K562 (cell line): ENCODE measurements around the gene LZTS2. TPM values are rescaled to one million over a fixed set of nuclear protein-coding genes. Genes with fewer than 3 reads are reported as not detected.

Experiments
- BACH1 ChIP-seq: fragments of 200-800 bp; sonication (Bioruptor generic); IDR thresholded peaks from 2 replicates; pipeline ENCODE4 v1.6.1; 2016; ENCODE audit warnings: missing genetic modification characterization, missing compliant biosample characterization
- BRF2 ChIP-seq: IDR thresholded peaks from 3 replicates; pipeline ENCODE4 v1.6.1; 2011; ENCODE audit warnings: borderline replicate concordance, mild to moderate bottlenecking; ENCODE audit not compliant: insufficient read length, insufficient read depth
- CREB3 ChIP-seq: fragments of 450-650 bp; conservative IDR thresholded peaks from 2 replicates; pipeline ENCODE4 v1.6.1; 2016; ENCODE audit warnings: missing genetic modification characterization, low read depth, mild to moderate bottlenecking, missing compliant biosample characterization, moderate library complexity
- HDAC1 ChIP-seq, 2 experiments: fragments of 450-650 bp; IDR thresholded peaks; 2 replicates each; pipeline ENCODE4 v1.6.1; 2016 to 2017; ENCODE audit warnings: inconsistent platforms in 1 of 2, mild to moderate bottlenecking in 1 of 2, moderate library complexity in 1 of 2
- KDM4B ChIP-seq, 2 experiments: fragments of 450-650 bp in 1 of 2; sonication (generic) in 1 of 2; IDR thresholded peaks; 2 replicates each; pipeline ENCODE4 v1.6.1; 2016 to 2017; ENCODE audit warnings: borderline replicate concordance in 2 of 2, antibody characterized with exemption in 1 of 2, low read depth in 1 of 2, mild to moderate bottlenecking in 1 of 2
- MEF2D ChIP-seq: conservative IDR thresholded peaks from 2 replicates; pipeline ENCODE4 v1.6.1; 2016; ENCODE audit warnings: low read depth, missing genetic modification characterization, missing compliant biosample characterization
- NELFE ChIP-seq: IDR thresholded peaks from 2 replicates; pipeline ENCODE4 v1.6.1; 2011; ENCODE audit warnings: mild to moderate bottlenecking; ENCODE audit not compliant: insufficient read depth, insufficient read length
- PCBP2 ChIP-seq: fragments of 200-400 bp; formaldehyde crosslinking; IDR thresholded peaks from 2 replicates; pipeline ENCODE4 v1.6.1; 2018; ENCODE audit warnings: low read length, low read depth, mild to moderate bottlenecking, moderate library complexity; ENCODE audit not compliant: poor library complexity, severe bottlenecking
- PTBP1 ChIP-seq: fragments of 200-400 bp; formaldehyde crosslinking; IDR thresholded peaks from 2 replicates; pipeline ENCODE4 v1.6.1; 2017; ENCODE audit warnings: low read depth, low read length
- PURB ChIP-seq: sonication (generic); formaldehyde crosslinking; IDR thresholded peaks from 2 replicates; pipeline ENCODE4 v1.9.0; 2021; ENCODE audit warnings: low read depth, mild to moderate bottlenecking, missing genetic modification reagents
- RFX7 ChIP-seq: fragments of 250-450 bp; sonication (Bioruptor Pico); IDR thresholded peaks from 2 replicates; pipeline ENCODE4 v1.5.1; 2021; ENCODE audit warnings: mild to moderate bottlenecking
- RHOXF2B ChIP-seq: fragments of 250-450 bp; sonication (Bioruptor Pico); conservative IDR thresholded peaks from 2 replicates; pipeline ENCODE4 v1.5.1; 2021
- SLC30A9 ChIP-seq: fragments of 250-450 bp; sonication (Bioruptor Pico); IDR thresholded peaks from 2 replicates; pipeline ENCODE4 v1.8.0; 2022; ENCODE audit warnings: mild to moderate bottlenecking, moderate library complexity
- USF2 ChIP-seq: sonication (generic); formaldehyde crosslinking; IDR thresholded peaks from 2 replicates; pipeline ENCODE4 v1.5.0; 2020; ENCODE audit warnings: missing genetic modification reagents
- ZBTB5 ChIP-seq: fragments of 450-650 bp; IDR thresholded peaks from 2 replicates; pipeline ENCODE4 v1.6.1; 2017; ENCODE audit warnings: antibody characterized with exemption
- ZC3H11A ChIP-seq: IDR thresholded peaks from 2 replicates; pipeline ENCODE4 v1.6.1; 2012; ENCODE audit warnings: low read depth, low read length, improper control_type of control experiment
- ZNF146 ChIP-seq: IDR thresholded peaks from one replicate; pipeline ENCODE4 v1.6.1; 2018; ENCODE audit warnings: missing compliant biosample characterization; ENCODE audit not compliant: unreplicated experiment
- ZNF3 ChIP-seq: fragments of 250-450 bp; sonication (Bioruptor Pico); IDR thresholded peaks from 2 replicates; pipeline ENCODE4 v1.5.0; 2021; ENCODE audit warnings: mild to moderate bottlenecking, moderate library complexity
- ZNF324 ChIP-seq: fragments of 250-450 bp; sonication (Bioruptor Pico); IDR thresholded peaks from 2 replicates; pipeline ENCODE4 v1.4.0; 2020; ENCODE audit warnings: mild to moderate bottlenecking
- ZNF347 ChIP-seq: fragments of 450-650 bp; formaldehyde crosslinking; IDR thresholded peaks from 2 replicates; pipeline ENCODE4 v1.4.0; 2020; ENCODE audit warnings: low read depth, mild to moderate bottlenecking, moderate library complexity
- ZNF512 ChIP-seq: IDR thresholded peaks from 2 replicates; pipeline ENCODE4 v1.6.1; 2016; ENCODE audit warnings: missing genetic modification characterization, missing compliant biosample characterization
- ZNF584 ChIP-seq: fragments of 200-800 bp; sonication (Bioruptor generic); IDR thresholded peaks from 2 replicates; pipeline ENCODE4 v1.6.1; 2016; ENCODE audit warnings: low read depth, mild to moderate bottlenecking, missing genetic modification characterization, missing compliant biosample characterization
- polyA plus RNA-seq, 8 experiments: library from polyadenylated mRNA; depleted of rRNA in 4 of 8; stranded (reverse) in 5 of 8; unstranded in 3 of 8; fragments of >200 nt; fragmentation: Nextera tagmentation in 2 of 8; fragmentation: Illumina TruSeq in 1 of 8; extraction: Ambion mirVana in 2 of 8; extraction: Trizol in 1 of 8; gene quantifications; 2 replicates each; pipeline versions ENCODE4 v1.2.1 to v1.2.3, GENCODE V29; 2011 to 2014; ENCODE audit warnings: inconsistent platforms in 1 of 8, missing spikeins in 1 of 8
- total RNA-seq, 7 experiments: library from RNA; depleted of rRNA in 6 of 7; stranded (reverse); fragments of >200 nt in 6 of 7; fragmentation: Illumina TruSeq in 2 of 7; extraction: Trizol in 2 of 7; gene quantifications; 2 replicates each; pipeline versions ENCODE4 v1.2.1 to v1.2.3, GENCODE V29; 2011 to 2021; ENCODE audit warnings: low replicate concordance in 1 of 7

Gene LZTS2
- total and polyA plus RNA-seq, 9 of the 15 experiments (the other 6 are each of a cell fraction or from before 2014, with no cell fraction given), result 0.23 to 42.5 (median 14.7) TPM

- TF ChIP-seq USF2 (CRISPR knock-in tag) (peak; percentile 52), MEF2D (tag) (peak; percentile 77), RHOXF2B (CRISPR knock-in tag) (no peak), PURB (CRISPR knock-in tag) (no peak), PCBP2 (no peak), RFX7 (CRISPR knock-in tag) (no peak), BACH1 (no peak), ZNF146 (CRISPR knock-in tag) (no peak), ZC3H11A (no peak), PTBP1 (no peak), ZNF3 (CRISPR knock-in tag) (no peak), NELFE (no peak), ZNF324 (no peak), ZBTB5 (0 out of 2 replicates have a peak, but pooled peaks have one; percentile 39), BRF2 (no peak), KDM4B (IDR thresholded peaks at IDR 0.05; ENCODE audit: borderline replicate concordance in 2 of 2, low read depth in 1 of 2) (no peak), ZNF512 (tag) (no peak), CREB3 (no peak), SLC30A9 (CRISPR knock-in tag) (no peak), ZNF347 (CRISPR knock-in tag) (no peak), ZNF584 (no peak), HDAC1 (IDR thresholded peaks at IDR 0.05) (no peak)
Measured at GRCh38 chr10:100998183-100998990, 1.2 kb upstream of the LZTS2 start (continued).
